PC-3 (cell line): ENCODE data around the gene CFAP97D1. TPM values are rescaled to one million over a fixed set of nuclear protein-coding genes. Genes with fewer than 3 reads are reported as not detected.
A peak's percentile ranks its signal among the peaks of the same experiment; 100 is the strongest.

Experiments
- ATAC-seq: fragments of 200-7000 bp; cut with Tn5 transposase; 2 replicates; pipeline ENCODE4 v1.9.1; 2020; ENCODE audit warnings: mild to moderate bottlenecking, moderate library complexity
- BruUV-seq: library from RNA; stranded (reverse); fragments of 400-500 nt; replicated peaks from 2 replicates; lab custom pipeline; 2021; lab: Mats Ljungman, UMichigan
- CTCF ChIA-PET: fragments of 300-600 bp; sonication (Branson Sonifier 250); formaldehyde crosslinking; loops from one replicate; lab custom pipeline; 2022; ENCODE audit warnings: antibody characterized with exemption; lab: Charles Lee
- POLR2A ChIA-PET: fragments of 300-600 bp; sonication (Branson Sonifier 250); formaldehyde crosslinking; loops from one replicate; lab custom pipeline; 2022; ENCODE audit warnings: antibody characterized with exemption; ENCODE audit not compliant: unreplicated experiment; lab: Charles Lee
- DNase-seq: peaks from one replicate; pipeline ENCODE4 v3.0.0-alpha.2; 2015
- H2AFZ ChIP-seq: fragments of 300-600 bp; sonication (generic); 2 replicates; pipeline ENCODE4 v1.6.0; 2016; ENCODE audit warnings: antibody characterized with exemption, low read length
- H3F3A ChIP-seq: fragments of 300-600 bp; sonication (generic); one replicate; pipeline ENCODE4 v1.6.0; 2017; ENCODE audit warnings: antibody characterized with exemption, low read length, control low read depth, mild to moderate bottlenecking; ENCODE audit not compliant: unreplicated experiment
- H3K27ac ChIP-seq: fragments of 300-600 bp; sonication (generic); 2 replicates; pipeline ENCODE4 v1.5.1; 2016; ENCODE audit warnings: mild to moderate bottlenecking, low read length
- H3K27me3 ChIP-seq: fragments of 300-600 bp; sonication (generic); 2 replicates; pipeline ENCODE4 v1.6.1; 2016; ENCODE audit warnings: low read length, mixed read lengths
- H3K36me3 ChIP-seq: fragments of 300-600 bp; sonication (generic); 2 replicates; pipeline ENCODE4 v1.6.1; 2016; ENCODE audit warnings: low read depth, mixed run types, low read length, mixed read lengths
- H3K4me1 ChIP-seq: fragments of 300-600 bp; sonication (generic); 2 replicates; pipeline ENCODE4 v1.5.1; 2016; ENCODE audit warnings: low read length; ENCODE audit not compliant: insufficient read depth
- H3K4me2 ChIP-seq: fragments of 300-600 bp; sonication (generic); 2 replicates; pipeline ENCODE4 v1.6.0; 2016; ENCODE audit warnings: low read length
- H3K4me3 ChIP-seq: fragments of 300-600 bp; sonication (generic); 2 replicates; pipeline ENCODE4 v1.5.1; 2016; ENCODE audit warnings: mild to moderate bottlenecking, low read length, mixed read lengths
- H3K79me2 ChIP-seq: fragments of 300-600 bp; sonication (generic); 2 replicates; pipeline ENCODE4 v1.6.1; 2017; ENCODE audit warnings: low read length, mixed read lengths
- H3K9ac ChIP-seq: fragments of 300-600 bp; sonication (generic); 2 replicates; pipeline ENCODE4 v1.6.0; 2016; ENCODE audit warnings: mild to moderate bottlenecking, low read length
- H3K9me2 ChIP-seq: fragments of 300-600 bp; sonication (generic); replicated peaks from 2 replicates; pipeline ENCODE4 v1.6.1; 2016; ENCODE audit warnings: mixed run types, low read length, mixed read lengths
- H3K9me3 ChIP-seq: fragments of 300-600 bp; sonication (generic); 2 replicates; pipeline ENCODE4 v1.6.1; 2016; ENCODE audit warnings: low read length, mixed read lengths
- H4K20me1 ChIP-seq: fragments of 300-600 bp; sonication (generic); 2 replicates; pipeline ENCODE4 v1.6.1; 2016; ENCODE audit warnings: low read length, mixed read lengths
- EZH2 ChIP-seq: fragments of 300-600 bp; sonication (generic); IDR thresholded peaks from one replicate; pipeline ENCODE4 v1.6.1; 2017; ENCODE audit warnings: antibody characterized with exemption, mild to moderate bottlenecking, low read length; ENCODE audit not compliant: unreplicated experiment
- EZH2phosphoT487 ChIP-seq: fragments of 300-600 bp; sonication (generic); IDR thresholded peaks from 2 replicates; pipeline ENCODE4 v1.6.1; 2018; ENCODE audit warnings: mild to moderate bottlenecking, antibody characterized with exemption, low read length, borderline replicate concordance
- intact Hi-C: fragments of 100-400 bp; cut with micrococcal nuclease; formaldehyde crosslinking; loops from 2 replicates; pipeline ENCODE4 v1.9.0; 2023
- total RNA-seq: library from RNA; depleted of rRNA; stranded (reverse); fragments of >200 nt; gene quantifications from 2 replicates; pipeline ENCODE4 v1.2.3, GENCODE V29; 2014
- TF ChIP-seq, protein P1 (sequence below): fragments of 300-600 bp; sonication (generic); conservative IDR thresholded peaks from 2 replicates; pipeline ENCODE4 v1.5.1; 2017; ENCODE audit warnings: antibody characterized with exemption, low read depth, mild to moderate bottlenecking, low read length

CFAP97D1 gene
- total RNA-seq, 1 experiment from 2014 or later: 0.29 TPM

DNA sequence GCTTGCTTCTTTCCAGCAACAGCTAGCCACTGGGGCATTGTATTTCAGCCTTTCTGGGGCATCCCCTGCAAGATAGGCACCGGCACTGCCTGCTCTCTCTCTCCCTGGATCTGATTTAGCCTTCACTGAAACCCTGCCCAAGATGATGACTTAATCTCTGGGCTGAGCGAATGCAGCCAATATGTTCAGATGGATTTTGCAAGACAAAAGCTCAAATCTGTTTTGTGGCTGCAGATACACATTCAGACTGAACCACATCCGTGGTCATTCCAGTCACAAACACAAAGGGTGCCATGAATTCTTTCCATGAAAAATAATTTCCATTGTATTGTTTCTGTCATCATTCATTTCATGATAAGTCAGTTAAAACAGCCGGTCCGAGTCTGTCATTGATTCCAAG is 45.9 kb upstream of the CFAP97D1 start:
- Histone ChIP-seq H3K4me3 (no peak overlapping the region), H3K9me2 (no peaks in the 10 kb centered on the region), H3K4me2 (no peak overlapping the region), H3F3A (no peaks in the 10 kb centered on the region), H2AFZ (no peak overlapping the region), H3K9me3 (no peaks in the 10 kb centered on the region), H3K27me3 (no peaks in the 10 kb centered on the region), H3K27ac (no peak overlapping the region), H3K4me1 (no peaks in the 10 kb centered on the region), H4K20me1 (no peaks in the 10 kb centered on the region), H3K36me3 (no peaks in the 10 kb centered on the region), H3K79me2 (no peaks in the 10 kb centered on the region), H3K9ac (no peak overlapping the region)
- ATAC-seq (no peak), DNase-seq (no peak)
- intact Hi-C loops: no loop called here
- no peak for TF ChIP-seq EZH2
- no TSS peak for BruUV-seq
- ChIA-PET POLR2A (no interaction called here), CTCF (no interaction called here)

DNA sequence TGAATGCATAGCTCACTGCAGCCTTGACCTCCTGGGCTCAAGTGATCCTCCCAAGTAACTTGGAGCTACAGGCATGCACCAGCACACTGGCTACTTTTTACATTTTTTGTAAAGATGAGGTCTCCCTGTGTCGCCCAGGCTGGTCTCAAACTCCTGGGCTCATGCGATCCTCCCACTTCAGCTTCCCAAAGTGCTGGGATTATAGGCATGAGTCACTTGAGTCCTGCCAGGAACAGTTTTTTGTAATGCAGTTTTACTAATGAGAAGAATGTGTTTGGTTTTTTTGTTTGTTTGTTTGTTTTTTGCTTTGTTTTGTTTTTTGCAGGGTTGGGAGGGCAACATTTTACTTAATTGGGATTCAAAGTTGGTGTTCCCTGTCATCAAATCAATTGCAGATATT is 43.8 kb upstream of the CFAP97D1 start:
- no peak overlapping the region for H3K27ac ChIP-seq
- H3K9ac ChIP-seq: no peak overlapping the region
- no peaks in the 10 kb centered on the region for H4K20me1 ChIP-seq
- H2AFZ ChIP-seq: no peak overlapping the region
- H3K36me3 ChIP-seq: no peaks in the 10 kb centered on the region
- intact Hi-C loops: no loop called here
- ATAC-seq: peak; percentile 35; the same call in 1 of the 2 replicates
- H3K4me2 ChIP-seq: no peak overlapping the region
- no peaks in the 10 kb centered on the region for H3F3A ChIP-seq
- H3K4me1 ChIP-seq: peaks cover 15% of the 10 kb centered on the region
- no TSS peak for BruUV-seq
- no peaks in the 10 kb centered on the region for H3K9me3 ChIP-seq
- DNase-seq: no peak
- CTCF ChIA-PET: no interaction called here
- H3K79me2 ChIP-seq: no peaks in the 10 kb centered on the region
- H3K27me3 ChIP-seq: no peaks in the 10 kb centered on the region
- POLR2A ChIA-PET: no interaction called here
- H3K9me2 ChIP-seq: no peaks in the 10 kb centered on the region
- H3K4me3 ChIP-seq: no peak overlapping the region
- TF ChIP-seq, protein P1, sequence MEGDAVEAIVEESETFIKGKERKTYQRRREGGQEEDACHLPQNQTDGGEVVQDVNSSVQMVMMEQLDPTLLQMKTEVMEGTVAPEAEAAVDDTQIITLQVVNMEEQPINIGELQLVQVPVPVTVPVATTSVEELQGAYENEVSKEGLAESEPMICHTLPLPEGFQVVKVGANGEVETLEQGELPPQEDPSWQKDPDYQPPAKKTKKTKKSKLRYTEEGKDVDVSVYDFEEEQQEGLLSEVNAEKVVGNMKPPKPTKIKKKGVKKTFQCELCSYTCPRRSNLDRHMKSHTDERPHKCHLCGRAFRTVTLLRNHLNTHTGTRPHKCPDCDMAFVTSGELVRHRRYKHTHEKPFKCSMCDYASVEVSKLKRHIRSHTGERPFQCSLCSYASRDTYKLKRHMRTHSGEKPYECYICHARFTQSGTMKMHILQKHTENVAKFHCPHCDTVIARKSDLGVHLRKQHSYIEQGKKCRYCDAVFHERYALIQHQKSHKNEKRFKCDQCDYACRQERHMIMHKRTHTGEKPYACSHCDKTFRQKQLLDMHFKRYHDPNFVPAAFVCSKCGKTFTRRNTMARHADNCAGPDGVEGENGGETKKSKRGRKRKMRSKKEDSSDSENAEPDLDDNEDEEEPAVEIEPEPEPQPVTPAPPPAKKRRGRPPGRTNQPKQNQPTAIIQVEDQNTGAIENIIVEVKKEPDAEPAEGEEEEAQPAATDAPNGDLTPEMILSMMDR: no peak
- TF ChIP-seq EZH2: no peak
- TF ChIP-seq EZH2phosphoT487: no peak

DNA sequence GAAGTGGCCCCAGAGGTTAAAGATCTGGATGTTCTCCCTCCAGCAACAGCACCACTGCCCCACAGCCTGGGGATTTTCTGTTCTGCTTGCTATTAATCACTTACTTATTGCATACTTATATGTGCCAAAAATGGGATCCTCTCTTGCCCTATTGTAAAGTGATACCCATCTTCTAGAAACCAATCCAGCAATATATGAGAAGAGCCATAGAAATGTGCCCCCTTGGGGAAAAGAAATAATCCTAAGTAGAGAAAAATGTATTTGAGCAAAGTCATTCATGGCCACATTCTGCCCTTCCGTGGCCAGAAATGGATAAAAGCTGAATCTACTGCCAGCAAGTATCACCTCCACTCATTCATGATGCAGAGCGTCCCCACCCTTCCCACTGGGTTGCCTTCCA is 42.5 kb upstream of the CFAP97D1 start:
- TF ChIP-seq EZH2phosphoT487 (no peak), EZH2 (no peak)
- TF ChIP-seq, protein P1: no peak
- CTCF ChIA-PET: no interaction called here
- Histone ChIP-seq H3K9me3 (no peaks in the 10 kb centered on the region), H3K4me3 (no peak overlapping the region), H3K9me2 (no peaks in the 10 kb centered on the region), H3K27ac (no peak overlapping the region), H3K36me3 (no peaks in the 10 kb centered on the region), H4K20me1 (no peaks in the 10 kb centered on the region), H3K27me3 (no peaks in the 10 kb centered on the region), H3K4me1 (peaks cover 15% of the 10 kb centered on the region), H3F3A (no peaks in the 10 kb centered on the region), H3K79me2 (no peaks in the 10 kb centered on the region), H3K9ac (no peak overlapping the region), H3K4me2 (no peak overlapping the region), H2AFZ (no peak overlapping the region)
- BruUV-seq: no TSS peak
- intact Hi-C loops: no loop called here
- no peak for DNase-seq
- ATAC-seq: no peak
- POLR2A ChIA-PET: no interaction called here
